Measurements from ENCODE around the gene SERPINF2.
A peak's percentile ranks its signal among the peaks of the same experiment; 100 is the strongest.
"Not testable (repeated sequence)": the region's sequence is repeated elsewhere in the genome, so short reads cannot be mapped to it uniquely, and the experiment has no call there.

SERPINF2 gene

DNA sequence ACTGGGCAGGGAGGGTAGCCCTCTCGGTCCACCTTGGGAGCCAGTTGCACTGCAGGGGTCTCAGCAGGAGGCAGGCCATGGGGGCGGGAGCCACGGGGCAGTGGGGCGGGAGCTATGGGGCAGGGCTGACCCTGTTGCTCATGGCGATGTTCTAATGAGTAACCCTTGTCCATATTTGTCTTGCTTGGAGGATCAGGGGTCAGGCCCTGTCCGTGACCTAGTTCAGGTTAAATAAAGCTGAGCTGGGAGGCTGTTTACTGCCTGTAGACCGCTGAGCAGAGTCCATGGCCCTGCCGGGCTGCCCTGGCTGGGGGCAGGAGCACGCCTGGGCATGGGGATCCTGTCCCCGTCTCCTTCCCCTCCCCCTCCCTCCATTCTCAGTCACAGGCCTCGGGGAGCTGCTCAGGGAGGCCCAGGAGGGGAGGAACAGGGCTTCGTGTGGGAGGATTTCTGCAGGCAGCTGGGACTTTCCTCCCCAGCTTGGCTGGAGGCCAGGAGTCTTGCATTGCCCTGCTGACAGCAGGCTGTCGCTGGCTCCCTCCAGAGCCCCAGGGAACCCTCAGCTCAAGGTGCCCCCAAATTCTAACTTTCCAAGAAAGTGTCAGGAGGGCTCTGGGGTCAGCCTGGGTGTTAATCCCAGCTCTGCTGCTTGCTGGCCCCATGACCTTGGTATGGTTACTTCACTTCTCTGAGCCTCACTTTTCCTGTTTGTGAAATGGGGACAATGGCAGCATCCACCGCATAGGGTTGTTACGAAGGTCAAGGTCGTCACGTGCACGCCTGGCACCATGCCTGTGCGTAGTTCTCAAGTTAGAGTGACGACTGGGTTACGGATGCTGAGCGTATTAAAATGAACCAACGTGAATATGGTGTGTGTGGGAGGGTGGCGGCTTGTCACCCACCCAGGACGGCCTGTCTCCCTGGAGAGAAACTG is 6.1 kb upstream of the SERPINF2 start:
- no peak for DNase-seq

DNA sequence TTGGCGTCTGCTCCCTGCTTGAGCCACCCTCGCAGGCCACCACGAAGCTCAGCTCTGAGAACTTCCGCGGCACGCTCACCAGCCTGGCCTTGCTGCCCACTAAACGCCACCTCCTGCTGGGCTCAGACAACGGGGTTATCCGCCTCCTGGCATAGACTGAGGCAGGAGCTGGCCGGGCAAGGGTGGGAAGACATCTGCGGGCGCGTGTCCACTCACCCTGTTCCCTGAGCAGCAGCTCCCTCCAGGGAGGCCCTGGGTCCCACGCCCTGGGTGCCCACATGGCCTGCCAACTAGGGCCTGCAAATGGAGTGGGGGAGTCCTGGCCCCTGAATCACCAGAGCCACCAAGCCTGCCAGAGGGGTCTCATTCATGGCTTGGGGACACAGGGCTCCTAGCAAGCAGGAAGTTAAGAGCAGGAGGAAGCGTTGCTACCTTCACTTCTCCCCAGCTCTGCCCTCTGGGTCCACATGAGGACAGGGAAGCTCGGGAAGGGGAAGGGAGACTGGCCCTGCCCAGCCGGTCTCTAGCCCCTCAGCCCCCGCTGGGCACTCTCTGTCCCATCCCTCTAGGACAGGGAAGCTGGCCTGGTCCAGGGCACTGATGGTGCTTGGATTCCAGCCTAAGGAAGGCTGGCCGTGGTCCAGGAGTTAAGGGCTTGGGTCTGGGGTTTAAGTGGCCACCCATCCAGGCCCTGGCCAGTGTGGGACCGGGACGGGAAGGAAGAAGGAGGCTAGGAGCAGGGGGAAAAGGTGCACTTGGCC is 5.0 kb upstream of the SERPINF2 start:
- no peak for DNase-seq

DNA sequence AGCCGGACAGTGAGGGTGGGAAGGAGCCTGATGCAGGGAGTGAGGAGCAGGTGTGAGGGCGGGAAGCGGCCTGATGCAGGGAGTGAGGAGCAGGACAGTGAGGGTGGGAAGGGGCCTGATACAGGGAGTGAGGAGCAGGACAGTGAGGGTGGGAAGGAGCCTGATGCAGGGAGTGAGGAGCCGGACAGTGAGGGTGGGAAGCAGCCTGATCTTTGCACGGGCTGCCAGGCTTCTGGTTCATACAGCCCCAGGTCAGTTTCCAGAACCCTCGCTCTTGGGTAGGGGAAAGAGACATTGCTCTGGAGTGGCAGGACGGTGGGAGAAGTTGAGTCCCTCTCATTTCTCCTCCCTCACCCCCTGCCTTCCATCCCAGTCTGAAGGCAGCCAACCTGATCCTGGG is 772 bp upstream of the SERPINF2 start:
- not testable (repeated sequence) for DNase-seq

DNA sequence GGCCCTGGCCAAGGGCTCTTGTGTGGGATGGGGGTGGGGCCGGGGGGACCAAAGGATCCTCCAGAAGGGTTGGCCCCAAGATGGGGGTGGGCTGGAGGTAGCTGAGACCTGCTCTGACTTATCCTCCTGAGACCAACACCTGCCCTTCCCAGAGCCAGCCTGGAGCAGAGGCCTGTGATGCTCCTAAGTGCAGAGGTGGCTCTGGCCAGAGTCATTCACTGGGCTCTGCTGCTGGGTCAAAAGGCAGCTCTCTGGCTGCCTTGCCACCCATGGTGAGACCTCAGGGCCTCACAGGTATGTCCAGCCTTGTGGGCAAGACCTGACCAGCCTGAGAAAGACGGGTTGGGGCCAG is 393 bp downstream of the SERPINF2 start:
- no peak for DNase-seq

DNA sequence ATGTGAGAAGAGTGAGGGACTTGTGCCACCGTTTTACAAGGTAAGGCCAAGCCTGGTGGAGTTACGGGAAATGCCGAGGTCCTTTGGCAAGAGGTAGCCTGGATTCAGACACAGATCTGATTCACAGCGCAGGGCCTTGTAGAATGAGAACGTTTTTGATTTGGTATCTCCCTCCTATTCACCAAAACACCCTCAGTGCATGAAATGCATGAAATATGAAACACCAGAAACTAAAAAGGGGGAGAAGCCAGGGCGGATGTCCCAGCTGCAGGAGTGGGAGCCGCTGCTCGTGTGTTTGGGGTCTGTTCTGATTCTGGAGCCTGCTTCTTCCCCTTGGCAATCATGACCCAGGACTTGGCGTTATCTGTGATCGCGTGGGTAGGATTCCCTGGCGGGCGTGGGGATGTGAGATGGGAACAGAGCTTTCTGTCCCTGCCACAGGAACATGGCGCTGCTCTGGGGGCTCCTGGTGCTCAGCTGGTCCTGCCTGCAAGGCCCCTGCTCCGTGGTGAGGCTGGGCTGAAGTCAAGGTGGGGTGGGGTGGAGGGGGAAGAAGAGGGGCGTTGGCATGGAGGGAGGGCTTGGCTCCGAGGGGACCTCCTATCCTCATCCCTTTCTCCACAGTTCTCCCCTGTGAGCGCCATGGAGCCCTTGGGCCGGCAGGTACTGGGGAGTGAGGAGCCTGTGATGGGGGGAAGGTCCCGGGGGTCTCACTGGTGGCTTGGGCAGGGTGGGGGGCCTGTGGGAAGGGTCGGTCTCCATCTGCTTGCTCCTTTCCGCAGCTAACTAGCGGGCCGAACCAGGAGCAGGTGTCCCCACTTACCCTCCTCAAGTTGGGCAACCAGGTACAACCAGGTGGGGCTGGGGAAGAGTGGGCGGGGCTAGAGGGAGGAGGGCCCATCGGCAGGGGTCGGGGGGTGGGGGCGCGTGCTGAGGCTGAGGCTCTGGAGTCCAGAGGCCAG is 2.2 kb downstream of the SERPINF2 start:
- no peak for DNase-seq

DNA sequence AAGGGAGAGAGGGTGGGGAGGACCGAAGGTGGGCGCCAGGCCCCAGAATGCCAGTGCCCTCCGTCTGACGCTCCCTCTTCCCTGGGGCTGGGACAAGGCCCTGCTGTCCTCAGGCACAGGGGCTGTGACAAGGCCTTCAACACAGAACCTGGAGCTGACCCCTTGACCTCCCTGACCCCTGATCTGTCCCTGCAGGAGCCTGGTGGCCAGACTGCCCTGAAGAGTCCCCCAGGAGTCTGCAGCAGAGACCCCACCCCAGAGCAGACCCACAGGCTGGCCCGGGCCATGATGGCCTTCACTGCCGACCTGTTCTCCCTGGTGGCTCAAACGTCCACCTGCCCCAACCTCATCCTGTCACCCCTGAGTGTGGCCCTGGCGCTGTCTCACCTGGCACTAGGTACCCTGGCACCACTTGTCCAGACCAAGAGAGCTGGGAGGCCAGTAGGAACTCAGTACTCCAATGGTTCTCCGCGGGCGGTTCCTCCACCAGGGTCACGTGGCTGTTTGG is 2.9 kb downstream of the SERPINF2 start:
- no peak for DNase-seq

DNA sequence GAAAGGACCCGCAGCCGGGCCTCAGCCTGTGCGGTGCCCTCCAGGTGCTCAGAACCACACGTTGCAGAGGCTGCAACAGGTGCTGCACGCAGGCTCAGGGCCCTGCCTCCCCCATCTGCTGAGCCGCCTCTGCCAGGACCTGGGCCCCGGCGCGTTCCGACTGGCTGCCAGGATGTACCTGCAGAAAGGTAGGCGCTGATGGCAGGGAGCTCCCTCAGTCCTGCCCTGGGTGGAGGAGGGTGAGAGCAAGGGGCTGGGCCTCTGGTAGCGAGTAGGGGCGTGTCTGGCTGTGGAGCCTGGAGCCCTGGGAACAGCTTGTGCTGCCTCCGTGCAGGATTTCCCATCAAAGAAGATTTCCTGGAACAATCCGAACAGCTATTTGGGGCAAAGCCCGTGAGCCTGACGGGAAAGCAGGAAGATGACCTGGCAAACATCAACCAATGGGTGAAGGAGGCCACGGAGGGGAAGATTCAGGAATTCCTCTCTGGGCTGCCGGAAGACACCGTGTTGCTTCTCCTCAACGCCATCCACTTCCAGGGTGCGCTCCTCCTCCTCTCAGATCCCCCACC is 4.4 kb downstream of the SERPINF2 start:
- DNase-seq, result no peak

DNA sequence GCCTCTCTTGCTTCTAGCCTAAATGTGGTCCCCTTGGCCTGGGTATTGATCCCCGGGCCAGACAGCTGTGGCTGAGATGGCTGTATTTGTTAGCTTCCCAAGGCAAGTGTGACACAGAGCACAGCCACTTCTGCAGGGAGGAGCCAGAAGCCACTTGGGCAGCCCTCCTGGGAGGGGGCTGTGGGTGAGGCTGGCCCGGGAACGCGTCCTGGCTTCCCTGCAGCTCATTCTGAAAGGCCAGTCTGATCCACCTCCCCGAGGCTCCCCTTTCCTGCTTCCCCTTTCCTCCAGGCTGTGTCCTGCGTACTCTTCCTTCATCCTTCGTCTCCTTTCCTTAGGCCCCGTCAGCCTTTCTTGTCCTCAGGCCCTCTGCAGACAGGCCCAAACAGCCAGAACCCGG is 8.0 kb downstream of the SERPINF2 start:
- no peak for DNase-seq

DNA sequence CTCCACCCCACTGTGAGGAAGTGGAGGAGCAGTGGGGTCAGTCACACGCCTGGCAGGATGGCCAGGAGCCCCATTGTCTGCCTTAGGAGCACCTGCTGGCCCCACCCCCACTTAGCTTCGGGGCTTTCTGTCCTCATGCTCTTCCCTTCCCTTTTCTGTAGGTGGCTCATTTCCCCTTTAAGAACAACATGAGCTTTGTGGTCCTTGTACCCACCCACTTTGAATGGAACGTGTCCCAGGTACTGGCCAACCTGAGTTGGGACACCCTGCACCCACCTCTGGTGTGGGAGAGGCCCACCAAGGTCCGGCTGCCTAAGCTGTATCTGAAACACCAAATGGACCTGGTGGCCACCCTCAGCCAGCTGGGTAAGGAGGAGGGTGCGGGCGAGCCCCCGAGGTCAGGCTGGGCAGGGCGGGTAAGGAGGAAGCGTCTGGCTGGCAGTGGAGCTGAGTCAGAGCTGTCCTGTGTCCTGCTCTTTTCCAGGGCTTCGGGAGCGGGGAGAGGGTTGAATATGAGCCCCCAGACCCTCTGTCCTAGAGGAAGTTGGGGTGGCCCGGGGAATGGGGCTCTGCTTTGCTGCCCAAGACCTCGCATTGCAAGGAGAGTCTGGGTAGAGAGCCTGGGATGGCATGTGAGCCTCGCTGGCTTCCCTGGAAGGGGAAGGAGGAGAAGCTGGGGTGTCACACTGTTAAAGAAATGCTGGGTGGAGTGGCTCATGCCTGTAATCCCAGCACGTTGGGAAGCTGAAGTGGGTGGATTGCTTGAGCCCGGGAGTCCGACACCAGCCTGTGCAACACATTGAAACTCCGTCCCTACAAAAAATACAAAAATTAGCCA is 10.0 kb downstream of the SERPINF2 start:
- DNase-seq, result no peak

DNA sequence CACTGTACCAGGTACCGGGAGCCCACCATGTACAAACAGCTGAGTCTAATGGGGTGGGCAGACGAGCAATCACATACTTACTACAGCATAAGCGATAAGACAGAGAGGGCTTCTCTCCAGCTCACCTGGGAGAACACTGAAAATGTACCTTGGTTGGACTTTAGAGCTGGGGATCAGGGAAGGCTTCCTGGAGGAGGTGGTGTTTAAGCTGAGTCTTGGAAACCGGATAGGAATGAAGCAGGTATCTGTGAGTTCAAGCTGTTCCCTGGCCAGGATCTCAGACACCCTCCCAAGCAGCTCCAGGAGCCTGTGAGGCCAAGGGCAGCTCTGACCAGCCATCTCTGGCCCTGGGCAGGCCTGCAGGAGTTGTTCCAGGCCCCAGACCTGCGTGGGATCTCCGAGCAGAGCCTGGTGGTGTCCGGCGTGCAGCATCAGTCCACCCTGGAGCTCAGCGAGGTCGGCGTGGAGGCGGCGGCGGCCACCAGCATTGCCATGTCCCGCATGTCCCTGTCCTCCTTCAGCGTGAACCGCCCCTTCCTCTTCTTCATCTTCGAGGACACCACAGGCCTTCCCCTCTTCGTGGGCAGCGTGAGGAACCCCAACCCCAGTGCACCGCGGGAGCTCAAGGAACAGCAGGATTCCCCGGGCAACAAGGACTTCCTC is 11.2 kb downstream of the SERPINF2 start:
- DNase-seq, result no peak

DNA sequence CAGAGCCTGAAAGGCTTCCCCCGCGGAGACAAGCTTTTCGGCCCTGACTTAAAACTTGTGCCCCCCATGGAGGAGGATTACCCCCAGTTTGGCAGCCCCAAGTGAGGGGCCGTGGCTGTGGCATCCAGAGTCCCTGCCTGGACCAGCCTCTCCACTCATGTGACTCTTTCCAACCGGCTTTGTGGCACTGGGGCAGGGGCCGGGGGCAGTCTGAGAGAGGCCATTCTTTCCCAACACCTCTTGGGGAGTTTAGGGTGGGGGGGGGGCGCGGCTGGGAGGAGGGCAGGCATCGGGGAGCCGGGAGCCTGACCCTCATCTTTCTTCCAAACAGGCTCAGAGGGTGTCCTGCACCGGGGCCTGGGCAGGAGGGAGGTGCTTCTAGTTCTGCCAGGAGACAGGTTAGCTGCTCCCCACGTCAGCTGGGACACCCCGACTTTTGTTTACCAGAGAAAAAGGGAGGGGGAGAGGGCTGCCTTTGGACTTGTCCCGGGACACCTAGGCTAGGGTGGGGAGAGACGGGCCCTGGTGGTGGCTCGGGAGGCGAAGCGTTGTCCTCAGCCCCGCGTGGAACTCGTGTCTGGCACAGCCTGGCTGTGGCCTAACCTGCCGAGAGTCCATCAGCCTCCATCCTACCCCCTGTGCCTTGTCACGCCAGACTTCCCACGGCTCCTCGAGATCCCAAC is 11.9 kb downstream of the SERPINF2 start:
- no peak for DNase-seq

DNA sequence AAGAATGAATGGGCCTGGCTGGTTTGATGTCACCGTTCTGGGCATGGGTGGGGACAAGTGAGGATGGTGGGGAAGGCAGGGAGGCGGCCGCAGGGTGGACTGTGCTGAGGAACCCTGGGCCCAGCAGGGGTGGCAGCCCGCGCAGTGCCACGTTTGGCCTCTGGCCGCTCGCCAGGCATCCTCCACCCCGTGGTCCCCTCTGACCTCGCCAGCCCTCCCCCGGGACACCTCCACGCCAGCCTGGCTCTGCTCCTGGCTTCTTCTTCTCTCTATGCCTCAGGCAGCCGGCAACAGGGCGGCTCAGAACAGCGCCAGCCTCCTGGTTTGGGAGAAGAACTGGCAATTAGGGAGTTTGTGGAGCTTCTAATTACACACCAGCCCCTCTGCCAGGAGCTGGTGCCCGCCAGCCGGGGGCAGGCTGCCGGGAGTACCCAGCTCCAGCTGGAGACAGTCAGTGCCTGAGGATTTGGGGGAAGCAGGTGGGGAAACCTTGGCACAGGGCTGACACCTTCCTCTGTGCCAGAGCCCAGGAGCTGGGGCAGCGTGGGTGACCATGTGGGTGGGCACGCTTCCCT is 12.7 kb downstream of the SERPINF2 start:
- DNase-seq, result peak; percentile 42

DNA sequence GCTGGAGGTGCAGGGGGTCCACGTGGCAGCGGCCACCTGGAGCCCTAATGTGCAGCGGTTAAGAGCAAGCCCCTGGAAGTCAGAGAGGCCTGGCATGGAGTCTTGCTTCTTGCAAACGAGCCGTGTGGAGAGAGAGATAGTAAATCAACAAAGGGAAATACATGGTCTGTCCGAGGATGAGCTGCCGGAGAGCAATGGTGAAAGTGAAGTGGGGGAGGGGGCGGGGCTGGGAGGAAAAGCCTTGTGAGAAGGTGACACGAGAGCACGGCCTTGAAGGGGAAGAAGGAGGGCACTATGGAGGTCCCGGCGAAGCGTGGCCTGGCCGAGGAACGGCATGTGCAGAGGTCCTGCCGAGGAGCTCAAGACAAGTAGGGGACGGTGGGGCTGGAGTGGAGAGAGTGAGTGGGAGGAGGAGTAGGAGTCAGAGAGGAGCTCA is 13.2 kb downstream of the SERPINF2 start:
- no peak for DNase-seq

DNA sequence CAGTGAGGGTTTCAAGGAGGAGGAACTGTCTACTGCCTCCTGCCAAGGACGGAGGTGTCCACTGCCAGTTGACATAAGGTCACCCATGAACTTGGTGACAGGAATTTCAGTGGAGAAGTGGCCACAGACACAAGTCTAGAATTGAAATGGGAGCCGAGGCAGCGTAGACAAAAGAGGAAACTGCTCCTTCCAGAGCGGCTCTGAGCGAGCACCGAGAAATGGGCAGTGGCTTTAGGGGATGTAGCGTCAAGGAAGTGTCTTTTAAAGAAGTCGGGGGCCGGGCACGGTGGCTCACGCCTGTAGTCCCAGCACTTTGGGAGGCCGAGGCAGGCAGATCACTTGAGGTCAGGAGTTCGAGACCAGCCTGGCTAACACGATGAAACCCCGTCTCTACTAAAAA is 16.1 kb downstream of the SERPINF2 start:
- no peak for DNase-seq

DNA sequence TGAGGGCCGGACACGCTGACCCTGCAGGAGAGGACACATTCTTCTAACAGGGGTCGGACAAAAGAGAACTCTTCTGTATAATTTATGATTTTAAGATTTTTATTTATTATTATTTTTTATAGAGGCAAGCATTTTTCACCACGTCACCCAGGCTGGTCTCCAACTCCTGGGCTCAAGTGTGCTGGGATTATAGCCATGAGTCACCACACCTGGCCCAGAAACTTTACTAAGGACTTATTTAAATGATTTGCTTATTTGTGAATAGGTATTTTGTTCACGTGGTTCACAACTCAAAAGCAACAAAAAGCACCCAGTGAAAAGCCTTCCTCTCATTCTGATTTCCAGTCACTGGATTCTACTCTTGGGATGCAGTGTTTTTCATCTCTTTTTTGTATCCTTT is 16.9 kb downstream of the SERPINF2 start:
- DNase-seq, result no peak

DNA sequence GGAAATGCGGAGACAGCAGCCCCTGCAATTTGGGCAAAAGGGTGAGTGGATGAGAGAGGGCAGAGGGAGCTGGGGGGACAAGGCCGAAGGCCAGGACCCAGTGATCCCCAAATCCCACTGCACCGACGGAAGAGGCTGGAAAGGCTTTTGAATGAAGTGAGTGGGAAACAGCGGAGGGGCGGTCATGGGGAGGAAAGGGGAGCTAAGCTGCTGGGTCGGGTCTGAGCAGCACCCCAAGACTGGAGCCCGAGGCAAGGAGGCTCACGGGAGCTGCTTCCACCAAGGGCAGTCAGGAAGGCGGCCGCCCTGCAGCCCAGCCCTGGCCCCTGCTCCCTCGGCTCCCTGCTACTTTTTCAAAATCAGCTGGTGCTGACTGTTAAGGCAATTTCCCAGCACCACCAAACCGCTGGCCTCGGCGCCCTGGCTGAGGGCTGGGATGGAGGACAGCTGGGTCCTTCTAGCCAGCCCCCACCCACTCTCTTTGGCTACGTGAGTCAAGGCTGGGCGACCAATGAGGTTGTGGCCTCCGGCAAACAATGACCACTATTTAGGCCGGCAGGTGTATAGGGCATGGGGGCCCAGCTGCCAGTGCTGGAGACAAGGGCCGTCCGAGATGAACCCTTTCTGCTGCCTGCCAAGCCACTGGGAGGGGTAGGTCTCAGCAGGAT is 19.7 kb downstream of the SERPINF2 start:
- DNase-seq, result no peak

DNA sequence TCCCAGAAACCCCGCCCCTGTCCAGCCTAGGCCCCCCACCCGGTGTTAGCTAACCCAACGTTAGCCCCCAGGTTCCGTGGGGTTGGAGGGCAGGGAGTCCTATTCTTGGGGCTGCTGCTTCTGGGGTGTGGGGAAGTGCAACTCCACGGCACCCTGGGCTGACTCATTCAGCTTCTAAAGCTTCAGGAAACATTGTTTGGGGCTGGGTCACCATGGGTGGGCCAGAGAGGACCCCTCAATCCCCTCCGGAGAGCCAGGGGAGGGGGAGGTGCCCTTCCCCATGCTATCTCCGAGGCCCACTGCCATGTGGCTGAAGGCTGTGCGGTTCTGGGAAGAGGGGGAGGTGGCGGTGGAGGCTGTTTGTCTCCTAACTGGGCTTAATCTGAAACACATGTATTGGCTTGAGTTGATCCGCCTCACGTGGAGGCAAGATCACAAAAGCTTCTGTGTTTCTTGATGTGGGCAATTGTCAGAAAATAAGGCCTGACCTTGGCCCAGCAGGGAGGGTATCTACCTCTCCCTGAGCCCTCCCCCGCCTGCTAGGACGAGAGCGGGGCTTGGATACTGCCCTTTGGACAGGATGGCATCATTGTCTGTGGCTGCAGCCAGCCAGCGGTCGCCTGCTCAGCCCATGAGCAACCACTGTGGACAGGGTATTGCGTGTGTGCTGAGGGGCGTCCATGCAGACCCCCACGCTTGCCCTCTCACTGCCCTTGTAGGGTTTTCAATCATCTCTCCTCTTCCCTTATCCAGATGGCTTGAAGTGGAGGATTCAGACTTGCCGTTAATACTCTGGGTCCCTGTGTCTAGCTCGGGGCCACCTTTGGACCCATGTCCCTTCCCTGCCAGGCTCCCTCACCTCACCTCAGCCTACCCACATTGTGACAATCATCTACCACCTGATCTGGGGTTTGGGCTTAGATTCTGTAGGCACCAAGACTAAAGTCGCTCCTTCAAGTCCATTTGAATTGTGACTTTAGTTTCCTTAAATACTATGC is 20.5 kb downstream of the SERPINF2 start:
- DNase-seq, result no peak

DNA sequence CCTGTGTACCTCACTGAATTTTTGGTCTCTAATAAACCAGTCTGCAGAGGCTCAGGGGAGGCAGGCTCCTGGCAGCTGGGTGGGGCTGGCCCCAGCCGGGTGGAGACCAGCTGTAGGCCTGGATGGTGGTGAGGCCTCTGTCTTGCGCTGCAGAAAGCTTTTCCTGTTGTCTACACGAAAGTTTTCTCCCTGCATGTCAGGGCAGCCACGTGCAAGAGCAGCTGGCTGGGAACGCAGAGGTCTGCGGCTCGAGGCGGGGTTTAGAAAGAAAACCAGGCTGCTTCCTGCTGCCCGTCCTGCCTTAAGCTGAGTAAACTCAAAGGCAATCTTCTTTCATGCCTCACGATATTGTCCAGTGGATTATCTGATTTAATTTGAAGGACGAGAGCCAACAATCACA is 21.6 kb downstream of the SERPINF2 start:
- DNase-seq, result no peak
